CD4-positive, alpha-beta T cell (primary cell): ENCODE measurements around the gene EXD3. TPM values are rescaled to one million over a fixed set of nuclear protein-coding genes. Genes with fewer than 3 reads are reported as not detected.

Experiments
- ATAC-seq: fragments of 200-7000 bp; cut with Tn5 transposase; one replicate; pipeline ENCODE4 v1.10.0; 2022; ENCODE audit warnings: mild to moderate bottlenecking; ENCODE audit not compliant: poor library complexity
- CTCF ChIA-PET: fragments of 350-600 bp; sonication (Branson Sonifier 250); formaldehyde crosslinking; loops from one replicate; lab custom pipeline; 2021; ENCODE audit warnings: antibody characterized with exemption, inconsistent platforms; lab: Charles Lee
- POLR2A ChIA-PET: fragments of 350-600 bp; sonication (Branson Sonifier 250); formaldehyde crosslinking; loops from one replicate; lab custom pipeline; 2021; ENCODE audit warnings: antibody characterized with exemption, inconsistent platforms; lab: Charles Lee
- DNase-seq, 14 experiments: peaks; one replicate each; pipeline ENCODE4 v3.0.0-alpha.2; 2013 to 2020; ENCODE audit warnings: mixed read lengths in 2 of 14
- H3K27ac ChIP-seq, 2 donors: one replicate each; pipeline versions ENCODE4 v1.5.1 to v1.7.0; 2013; ENCODE audit warnings: low read length in 2 of 2, low read depth in 1 of 2, mild to moderate bottlenecking in 1 of 2
- H3K27me3 ChIP-seq, 2 experiments: 1 replicate in 1 of 2; 2 replicates in 1 of 2; pipeline versions ENCODE4 v1.6.1 to v1.7.0; 2013; ENCODE audit warnings: low read length in 2 of 2, control low read depth in 1 of 2, mild to moderate bottlenecking in 1 of 2, moderate library complexity in 1 of 2; ENCODE audit not compliant: insufficient read depth in 2 of 2, control insufficient read depth in 1 of 2
- H3K36me3 ChIP-seq: one replicate; pipeline ENCODE4 v1.6.1; 2013; ENCODE audit warnings: low read length, control low read depth; ENCODE audit not compliant: insufficient read depth
- H3K4me1 ChIP-seq: one replicate; pipeline ENCODE4 v1.6.1; 2013; ENCODE audit warnings: low read length, control low read depth; ENCODE audit not compliant: insufficient read depth
- H3K4me3 ChIP-seq: one replicate; pipeline ENCODE4 v1.5.1; 2013; ENCODE audit warnings: mild to moderate bottlenecking, low read length, moderate library complexity
- H3K9me3 ChIP-seq, 2 experiments: 1 replicate in 1 of 2; 2 replicates in 1 of 2; pipeline versions ENCODE4 v1.6.1 to v1.7.0; 2013; ENCODE audit warnings: low read length in 2 of 2, mild to moderate bottlenecking in 2 of 2, control low read depth in 1 of 2, moderate library complexity in 1 of 2; ENCODE audit not compliant: control insufficient read depth in 1 of 2, insufficient read depth in 1 of 2
- H3K27ac Mint-ChIP-seq: one replicate; pipeline ENCODE4 v1.8.0; 2020; ENCODE audit warnings: mixed read lengths
- H3K27me3 Mint-ChIP-seq: one replicate; pipeline ENCODE4 v1.8.0; 2021; ENCODE audit warnings: mixed read lengths
- H3K36me3 Mint-ChIP-seq: one replicate; pipeline ENCODE4 v1.8.0; 2021; ENCODE audit warnings: low read depth, mixed read lengths
- H3K4me1 Mint-ChIP-seq: one replicate; pipeline ENCODE4 v1.8.0; 2021; ENCODE audit warnings: low read depth, mixed read lengths
- H3K4me3 Mint-ChIP-seq: one replicate; pipeline ENCODE4 v1.8.0; 2020; ENCODE audit warnings: mild to moderate bottlenecking, mixed read lengths
- H3K9me3 Mint-ChIP-seq: one replicate; pipeline ENCODE4 v1.8.0; 2020; ENCODE audit warnings: mixed read lengths
- CTCF ChIP-seq: fragments of 200-600 bp; IDR thresholded peaks from one replicate; pipeline ENCODE4 v1.8.0; 2022; ENCODE audit warnings: antibody characterized with exemption, mild to moderate bottlenecking
- intact Hi-C, 2 experiments: fragments of 100-400 bp; cut with DNase I in 1 of 2; cut with micrococcal nuclease in 1 of 2; formaldehyde crosslinking; loops; one replicate each; pipeline versions ENCODE4 v1.15.1 to v1.9.0; 2023 to 2025; cut with DNase I, micrococcal nuclease
- total RNA-seq, 174 experiments: library from RNA in 2 of 174; stranded (reverse) in 2 of 174; gene quantifications; one replicate each; pipeline ENCODE4 v1.2.3 and lab custom pipeline; 2021 to 2026

Gene EXD3
- total RNA-seq, 2 experiments from 2014 or later: 14.9 to 16.9 TPM

GRCh38 chr9:137398561-137399468 is 24.1 kb downstream of the EXD3 start:
- H3K27ac Mint-ChIP-seq: no peak overlapping the region

GRCh38 chr9:137397675-137398423 is 25.1 kb downstream of the EXD3 start:
- DNase-seq: no peak

More at GRCh38 chr9:137398561-137399468, 24.1 kb downstream of the EXD3 start:
- no peaks in the 10 kb centered on the region for H3K9me3 Mint-ChIP-seq
- H3K9me3 ChIP-seq: peaks cover 0 to 5% of the 10 kb centered on the region in 2 experiments
- CTCF ChIA-PET: no interaction called here
- no peaks in the 10 kb centered on the region for H3K4me1 Mint-ChIP-seq
- H3K27ac ChIP-seq: no peak overlapping the region
- TF ChIP-seq CTCF: no peak
- H3K4me3 ChIP-seq: no peak overlapping the region
- DNase-seq (no peak), ATAC-seq (no peak)
- intact Hi-C loops: no loop called here
- no peaks in the 10 kb centered on the region for H3K27me3 ChIP-seq
- peaks cover 3% of the 10 kb centered on the region for H3K36me3 ChIP-seq
- no peak overlapping the region for H3K4me3 Mint-ChIP-seq
- H3K27me3 Mint-ChIP-seq: no peaks in the 10 kb centered on the region
- no peaks in the 10 kb centered on the region for H3K4me1 ChIP-seq
- POLR2A ChIA-PET: no interaction called here
- peaks cover 8% of the 10 kb centered on the region for H3K36me3 Mint-ChIP-seq

More at GRCh38 chr9:137397675-137398423, 25.1 kb downstream of the EXD3 start:
- H3K27ac Mint-ChIP-seq: no peak overlapping the region
- POLR2A ChIA-PET: interaction anchor here (0.7 kb wide), 2 partner anchors 15 to 41 kb away, joined by 3 to 4 read pairs; no protein-coding TSS in a partner anchor
- no peak for ATAC-seq
- no peak overlapping the region for H3K4me3 ChIP-seq
- TF ChIP-seq CTCF: no peak
- no peaks in the 10 kb centered on the region for H3K27me3 ChIP-seq
- peaks cover 0 to 5% of the 10 kb centered on the region in 2 experiments for H3K9me3 ChIP-seq
- H3K27me3 Mint-ChIP-seq: no peaks in the 10 kb centered on the region
- no peaks in the 10 kb centered on the region for H3K9me3 Mint-ChIP-seq
- no peak overlapping the region for H3K4me3 Mint-ChIP-seq
- H3K27ac ChIP-seq: no peak overlapping the region
- no peaks in the 10 kb centered on the region for H3K4me1 ChIP-seq
- intact Hi-C loops: no loop called here
- no peaks in the 10 kb centered on the region for H3K4me1 Mint-ChIP-seq
- peaks cover 3% of the 10 kb centered on the region for H3K36me3 ChIP-seq
- H3K36me3 Mint-ChIP-seq: peaks cover 8% of the 10 kb centered on the region
- CTCF ChIA-PET: no interaction called here
